CD4-positive, alpha-beta T cell treated with Interleukin-12 subunit alpha and Interleukin-12 subunit beta, for 1 hour (primary cell): Measurements from ENCODE around the gene MTHFSD.
A peak's percentile ranks its signal among the peaks of the same experiment; 100 is the strongest.

Experiments
- DNase-seq: peaks from one replicate; pipeline ENCODE4 v3.0.0-alpha.2; 2020

Gene MTHFSD

DNA sequence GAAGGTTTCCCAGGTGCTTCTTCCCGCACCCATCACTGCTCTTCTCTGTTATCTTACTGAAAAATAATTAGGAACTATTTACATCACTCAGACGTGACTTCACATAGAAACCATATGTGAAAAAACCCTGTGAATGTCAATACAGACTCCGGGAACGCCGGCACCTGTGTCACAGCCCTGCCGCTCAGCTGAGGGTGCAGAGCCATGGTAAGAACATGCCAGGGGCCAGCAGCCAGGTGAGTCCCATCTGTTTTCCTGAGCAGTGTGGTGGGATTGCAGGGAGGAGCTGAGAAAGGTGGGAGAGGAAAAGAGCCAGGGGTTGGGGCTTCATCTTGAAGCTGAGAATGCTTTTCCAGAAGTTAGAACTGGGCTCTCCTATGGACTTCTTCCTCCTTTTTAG is 31.0 kb downstream of the MTHFSD start:
- DNase-seq = no peak

GRCh38 chr16:86523166-86523740 is 31.8 kb downstream of the MTHFSD start:
- DNase-seq = no peak

- no peak for DNase-seq
These were observed 32.4 kb downstream of the MTHFSD start for GRCh38 chr16:86522634-86523033.

GRCh38 chr16:86521236-86522197 is 33.5 kb downstream of the MTHFSD start:
- no peak for DNase-seq

GRCh38 chr16:86520317-86521210 is 34.5 kb downstream of the MTHFSD start:
- DNase-seq = no peak

GRCh38 chr16:86519649-86520316 is 35.3 kb downstream of the MTHFSD start:
- peak; percentile 54 for DNase-seq

GRCh38 chr16:86519007-86519648 is 35.9 kb downstream of the MTHFSD start:
- no peak for DNase-seq

- peak; percentile 8 for DNase-seq
These were observed 37.3 kb downstream of the MTHFSD start for GRCh38 chr16:86517652-86518258.

DNA sequence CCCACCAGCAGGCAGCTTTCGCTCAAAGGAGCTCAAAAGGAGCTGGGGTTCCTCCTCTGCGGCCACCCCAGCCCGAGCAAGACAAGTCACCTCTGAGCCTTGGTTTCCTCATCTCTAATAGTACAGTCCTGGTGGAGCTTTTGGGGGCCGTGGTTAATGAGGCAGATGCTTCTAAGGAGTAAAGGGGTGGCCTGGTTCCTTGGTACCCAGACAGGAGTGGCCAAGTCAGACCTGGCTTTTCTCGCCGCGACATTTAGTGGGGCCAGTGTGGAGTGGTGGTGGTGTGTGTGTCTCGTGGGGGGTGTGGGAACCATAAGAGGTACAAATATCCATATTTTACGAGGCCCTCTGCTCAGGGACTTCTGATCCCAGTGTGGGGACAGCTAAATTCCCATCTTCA is 38.0 kb downstream of the MTHFSD start:
- DNase-seq = no peak

DNA sequence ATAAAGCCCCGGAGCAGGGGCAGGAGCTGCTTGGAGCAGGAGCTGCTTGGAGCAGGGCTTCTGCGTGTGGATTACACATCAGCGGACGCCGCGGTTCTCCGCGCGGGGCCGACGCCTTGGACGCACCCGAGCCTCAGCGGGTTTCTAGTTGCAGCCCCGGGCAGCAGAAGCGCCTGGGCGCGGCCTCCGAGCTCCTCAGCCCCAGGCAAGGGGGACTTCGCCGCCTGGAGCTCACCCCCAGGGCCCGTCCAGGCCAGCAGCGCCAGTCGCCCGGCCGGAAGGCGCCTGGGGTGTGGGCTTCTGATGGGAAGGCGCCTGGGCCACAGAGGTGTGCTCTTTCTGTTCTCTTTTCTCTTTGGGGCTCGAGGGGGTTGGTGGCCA is 38.4 kb downstream of the MTHFSD start:
- DNase-seq = no peak

GRCh38 chr16:86515777-86516622 is 39.0 kb downstream of the MTHFSD start:
- DNase-seq = no peak

DNA sequence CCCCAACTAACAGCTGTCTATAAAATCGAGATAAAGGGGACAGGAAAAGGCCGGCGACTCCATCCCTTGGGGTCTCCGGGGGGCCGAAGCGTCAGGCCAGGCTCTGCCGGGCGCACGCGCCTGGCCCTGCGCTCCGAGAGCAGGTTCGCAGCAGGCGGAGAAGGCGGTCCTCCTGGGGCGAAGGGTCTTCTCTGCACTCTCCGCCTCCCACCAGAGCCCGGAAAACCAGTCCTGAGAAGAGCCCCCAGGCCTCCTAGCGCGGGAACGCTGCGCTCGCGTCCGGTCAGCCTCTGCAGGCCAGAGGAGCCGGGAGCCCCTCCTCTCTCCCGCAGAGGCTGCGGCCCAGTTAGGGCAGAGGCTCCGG is 39.6 kb downstream of the MTHFSD start:
- no peak for DNase-seq

DNA sequence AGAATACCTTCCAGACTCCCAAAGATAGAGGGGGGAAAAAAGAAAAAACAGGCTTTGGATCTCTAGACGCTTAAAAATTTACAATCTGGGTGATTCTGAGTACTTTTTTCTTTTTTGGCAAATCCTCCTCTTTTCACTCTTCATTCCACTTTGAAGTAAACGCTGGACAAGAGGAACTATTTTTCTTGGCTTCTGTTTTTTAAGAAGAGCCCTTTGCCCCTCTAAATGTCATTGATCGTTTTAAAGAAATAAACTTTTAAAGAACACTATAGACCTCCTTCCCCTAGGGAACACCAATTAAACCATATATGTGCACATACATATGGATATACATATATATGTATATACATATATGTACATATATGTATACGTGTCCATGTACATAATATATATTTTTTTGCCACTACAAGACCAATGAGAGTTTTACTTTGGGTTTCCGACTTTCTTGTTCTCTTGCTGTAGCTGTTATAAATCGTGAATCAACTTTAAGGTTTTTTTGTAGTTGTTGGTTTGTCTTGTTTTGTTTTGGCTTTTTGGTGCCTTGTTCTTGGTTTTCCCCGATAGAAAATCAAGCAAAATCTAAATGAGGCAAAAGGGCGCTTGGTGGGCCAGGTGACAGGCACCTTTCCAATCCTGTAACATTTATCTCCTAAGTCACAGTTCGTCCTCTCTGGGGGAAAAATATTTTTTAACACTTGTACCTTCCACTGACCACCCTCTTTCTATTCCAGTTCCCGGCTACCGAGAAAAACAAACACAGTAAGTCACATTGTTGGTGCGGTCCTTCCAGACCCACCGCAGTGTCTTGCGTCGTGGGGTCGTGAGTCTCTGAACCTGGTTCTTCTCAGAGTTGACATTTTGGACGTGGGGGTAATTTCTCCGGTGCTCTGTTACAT is 40.3 kb downstream of the MTHFSD start:
- no peak for DNase-seq

DNA sequence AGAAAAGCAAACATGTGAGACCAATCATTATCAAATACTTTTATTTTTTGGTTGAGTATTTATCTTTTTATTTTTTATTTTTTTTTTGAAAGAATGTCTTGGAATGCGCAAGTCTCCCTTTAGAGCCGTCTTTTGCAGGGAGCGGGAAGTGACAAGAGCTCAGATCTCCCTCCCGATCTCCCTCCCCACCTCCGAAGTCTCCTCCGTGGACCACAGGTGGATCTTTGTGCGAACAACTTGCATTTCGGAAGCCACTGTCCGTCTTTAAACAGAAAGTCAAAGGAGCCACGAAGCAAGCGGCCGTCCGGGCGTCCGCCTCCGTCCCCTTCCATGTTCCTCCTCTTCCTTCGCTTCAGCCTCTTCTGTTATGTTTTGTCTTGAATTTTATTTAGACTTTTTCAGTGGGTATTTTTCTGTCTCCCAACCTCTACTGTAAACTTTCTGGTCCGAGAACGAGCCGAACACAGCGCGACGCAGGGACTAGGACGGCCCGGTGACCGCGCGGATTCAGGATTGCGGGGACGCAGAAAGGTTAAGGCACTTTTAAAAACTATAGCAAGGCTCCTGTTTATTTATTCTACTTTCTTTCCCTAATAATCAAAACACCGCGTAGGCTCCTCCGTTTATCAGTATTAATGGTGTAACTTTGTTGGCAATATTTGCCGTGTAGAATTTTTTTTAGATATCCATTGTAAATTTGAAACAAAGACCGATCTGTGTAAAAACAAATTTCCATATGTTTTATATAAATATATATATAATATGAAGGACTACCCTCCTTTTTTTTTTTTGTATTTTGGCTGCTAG is 41.4 kb downstream of the MTHFSD start:
- DNase-seq = no peak

- DNase-seq = no peak
These were observed 42.1 kb downstream of the MTHFSD start for GRCh38 chr16:86512860-86513470.

DNA sequence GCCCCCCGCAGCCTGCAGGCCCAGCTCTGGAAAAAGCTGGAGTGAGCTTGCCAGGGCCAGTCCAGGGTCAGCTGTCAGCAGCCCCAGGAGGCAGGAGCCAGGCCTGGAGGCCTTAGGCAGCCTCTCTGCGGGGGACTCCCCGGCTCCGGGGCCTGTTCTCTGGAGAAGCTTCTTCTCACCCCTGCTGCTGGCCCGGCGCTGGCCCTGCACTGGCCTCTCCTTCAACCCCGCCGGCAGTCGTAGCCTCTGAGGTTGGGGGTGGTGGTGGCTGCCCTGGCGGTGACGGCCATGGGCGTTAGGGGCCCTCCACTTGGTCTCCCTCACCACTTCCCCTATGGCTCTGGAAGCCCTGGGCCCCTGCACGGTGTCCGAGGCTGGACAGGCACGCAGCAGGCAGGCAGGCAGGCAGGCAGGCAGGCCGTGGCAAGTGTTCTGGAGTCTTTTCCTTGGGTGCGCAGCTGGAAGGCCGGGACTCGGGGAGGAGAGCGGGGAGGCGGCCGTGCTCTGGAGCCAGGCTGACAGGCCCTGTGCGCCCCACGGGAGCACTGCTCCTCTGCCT is 42.7 kb downstream of the MTHFSD start:
- no peak for DNase-seq

DNA sequence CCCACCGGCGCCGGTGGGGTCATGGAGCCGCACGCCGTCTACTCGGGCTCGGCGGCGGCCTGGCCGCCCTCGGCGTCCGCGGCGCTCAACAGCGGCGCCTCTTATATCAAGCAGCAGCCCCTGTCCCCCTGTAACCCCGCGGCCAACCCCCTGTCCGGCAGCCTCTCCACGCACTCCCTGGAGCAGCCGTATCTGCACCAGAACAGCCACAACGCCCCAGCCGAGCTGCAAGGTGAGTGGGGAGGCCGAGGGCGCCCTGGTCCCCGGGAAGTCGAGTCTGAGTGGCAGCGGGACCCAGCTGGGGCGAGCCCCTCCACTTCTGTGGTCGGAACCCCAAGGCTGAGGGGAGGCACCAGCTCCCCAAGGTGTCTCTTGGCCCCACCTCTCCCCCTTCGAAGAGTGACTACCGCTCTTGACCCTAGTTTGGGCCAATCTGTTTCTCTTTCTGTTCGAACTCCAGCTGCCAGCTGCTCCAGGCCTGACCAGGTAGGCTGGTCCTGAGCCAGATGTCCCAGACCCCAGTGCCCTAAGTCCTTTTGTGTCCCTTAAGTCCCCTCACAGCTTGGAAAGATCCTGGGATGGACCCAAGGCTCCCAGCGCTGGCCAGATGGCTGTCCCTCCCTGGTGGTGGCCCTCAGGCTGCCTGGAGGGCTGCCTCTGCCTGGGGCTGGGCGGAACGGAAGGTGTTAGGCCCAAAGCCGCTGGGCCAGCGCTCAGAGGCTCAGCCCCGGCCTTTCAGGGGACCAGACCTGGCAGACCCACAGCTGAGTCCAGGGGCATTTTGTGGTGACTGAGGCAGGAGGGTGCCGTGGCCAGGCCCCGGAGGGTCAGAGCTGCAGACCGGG is 43.5 kb downstream of the MTHFSD start:
- no peak for DNase-seq
